NCI-H1105 (cell line): ENCODE data around the gene ZHX3.

ENCODE experiments used
- DNase-seq: peaks from one replicate; lab custom pipeline; 2025; lab: John Stamatoyannopoulos, UW

The ZHX3 gene, protein sequence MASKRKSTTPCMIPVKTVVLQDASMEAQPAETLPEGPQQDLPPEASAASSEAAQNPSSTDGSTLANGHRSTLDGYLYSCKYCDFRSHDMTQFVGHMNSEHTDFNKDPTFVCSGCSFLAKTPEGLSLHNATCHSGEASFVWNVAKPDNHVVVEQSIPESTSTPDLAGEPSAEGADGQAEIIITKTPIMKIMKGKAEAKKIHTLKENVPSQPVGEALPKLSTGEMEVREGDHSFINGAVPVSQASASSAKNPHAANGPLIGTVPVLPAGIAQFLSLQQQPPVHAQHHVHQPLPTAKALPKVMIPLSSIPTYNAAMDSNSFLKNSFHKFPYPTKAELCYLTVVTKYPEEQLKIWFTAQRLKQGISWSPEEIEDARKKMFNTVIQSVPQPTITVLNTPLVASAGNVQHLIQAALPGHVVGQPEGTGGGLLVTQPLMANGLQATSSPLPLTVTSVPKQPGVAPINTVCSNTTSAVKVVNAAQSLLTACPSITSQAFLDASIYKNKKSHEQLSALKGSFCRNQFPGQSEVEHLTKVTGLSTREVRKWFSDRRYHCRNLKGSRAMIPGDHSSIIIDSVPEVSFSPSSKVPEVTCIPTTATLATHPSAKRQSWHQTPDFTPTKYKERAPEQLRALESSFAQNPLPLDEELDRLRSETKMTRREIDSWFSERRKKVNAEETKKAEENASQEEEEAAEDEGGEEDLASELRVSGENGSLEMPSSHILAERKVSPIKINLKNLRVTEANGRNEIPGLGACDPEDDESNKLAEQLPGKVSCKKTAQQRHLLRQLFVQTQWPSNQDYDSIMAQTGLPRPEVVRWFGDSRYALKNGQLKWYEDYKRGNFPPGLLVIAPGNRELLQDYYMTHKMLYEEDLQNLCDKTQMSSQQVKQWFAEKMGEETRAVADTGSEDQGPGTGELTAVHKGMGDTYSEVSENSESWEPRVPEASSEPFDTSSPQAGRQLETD

DNA sequence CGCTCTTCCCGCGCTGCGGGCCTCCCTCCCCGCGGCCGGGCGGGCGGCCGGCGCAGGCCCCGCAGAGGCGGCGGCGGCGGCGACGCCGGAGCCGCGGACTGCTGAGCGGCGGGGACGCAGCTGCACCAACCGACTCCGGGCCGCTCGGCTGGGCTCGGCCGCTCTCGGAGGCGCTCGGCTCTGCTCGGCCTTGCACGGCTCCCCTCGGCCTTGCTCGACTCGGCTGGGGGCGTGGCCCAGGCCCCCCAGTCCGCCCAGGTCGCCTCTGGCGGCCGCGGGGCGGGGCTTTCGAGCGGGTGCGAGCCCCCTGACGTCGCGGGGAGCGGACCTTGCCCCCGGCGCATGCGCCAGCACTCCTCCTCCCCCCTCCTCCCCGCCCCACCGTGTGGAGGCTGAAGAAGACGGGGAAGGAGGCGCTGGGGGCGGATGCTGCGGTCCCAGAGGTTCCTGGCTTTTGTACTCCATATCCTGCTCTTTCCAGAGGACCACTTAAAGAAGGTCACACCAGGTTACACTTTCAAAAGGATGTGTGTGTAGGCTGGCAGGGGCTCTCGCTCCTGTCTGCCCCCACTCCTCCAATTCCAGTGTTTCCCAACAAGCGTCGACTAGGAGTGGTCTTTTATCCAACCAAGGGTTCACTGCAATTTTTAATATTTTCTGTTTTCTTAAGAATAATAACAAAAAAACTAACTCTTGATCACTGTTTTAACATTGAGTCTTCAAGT is at the start of gene ZHX3:
TSS of gene ZHX3 (minus strand) at position 186 of the 725 bp plus-strand sequence. CDS start 112,815 bp downstream, outside the sequence.
- DNase-seq = peak; percentile 98

DNA sequence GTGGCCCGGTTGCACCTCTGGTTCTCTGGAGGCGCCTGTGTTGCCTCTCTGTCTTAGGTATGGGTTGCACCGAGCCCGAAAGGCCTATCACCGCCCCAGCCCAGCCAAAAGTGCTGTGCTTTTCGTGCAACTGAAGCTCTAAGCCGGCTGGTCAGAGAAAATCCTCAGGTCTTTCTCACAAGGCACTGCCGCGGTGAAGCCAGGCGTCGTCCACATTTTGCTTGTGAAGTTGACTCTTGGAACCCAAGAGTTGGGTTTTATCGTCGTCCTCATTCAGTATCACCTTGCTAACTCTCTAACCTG is 49.8 kb upstream of the ZHX3 start:
- DNase-seq = no peak

DNA sequence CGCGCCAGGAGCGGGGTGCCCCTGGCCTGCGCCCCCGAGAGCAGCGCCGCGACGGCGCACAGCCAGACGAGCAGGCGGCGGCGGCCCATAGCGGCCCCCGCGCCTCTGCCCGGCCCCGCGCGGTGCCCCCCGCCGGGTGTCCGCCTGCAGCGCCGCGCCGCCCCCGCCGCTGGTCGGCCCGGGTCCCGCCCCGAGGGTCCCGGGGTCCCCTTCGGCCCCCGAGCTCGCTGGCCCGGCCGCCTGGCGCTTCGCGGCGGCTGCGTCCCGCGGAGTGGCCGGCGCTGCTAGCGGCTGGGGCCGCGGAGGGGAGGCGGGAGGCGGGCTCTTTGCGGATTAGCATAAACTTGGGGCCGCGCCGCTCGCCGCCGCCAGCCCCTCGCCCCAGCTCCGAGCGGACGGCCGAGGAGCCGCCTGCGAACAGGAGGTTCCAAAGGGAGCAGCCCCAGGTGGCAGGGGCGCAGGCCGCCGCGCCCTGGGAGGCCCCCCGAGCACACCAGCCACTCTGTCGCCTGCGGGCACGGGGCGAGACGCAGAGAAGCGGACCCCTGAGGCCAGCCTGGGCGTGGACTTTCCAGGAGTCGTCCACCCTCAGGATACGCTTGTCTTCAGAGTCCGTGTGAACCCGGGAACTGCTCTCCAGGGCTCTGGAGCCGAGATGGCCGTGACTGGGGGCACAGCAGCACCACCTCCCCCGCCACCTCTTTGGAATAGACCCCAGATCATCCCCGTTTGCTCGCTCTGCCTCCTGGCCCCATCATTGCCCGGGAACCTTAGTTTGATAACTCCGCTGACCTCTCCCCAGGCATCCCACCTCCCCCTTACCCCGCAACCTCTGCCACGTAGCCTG is 49.2 kb upstream of the ZHX3 start, which contains the start of gene EMILIN3:
TSS of gene EMILIN3 (minus strand) at position 273 of the 847 bp plus-strand sequence. CDS start at position 89, 184 bp downstream.
- DNase-seq = no peak

DNA sequence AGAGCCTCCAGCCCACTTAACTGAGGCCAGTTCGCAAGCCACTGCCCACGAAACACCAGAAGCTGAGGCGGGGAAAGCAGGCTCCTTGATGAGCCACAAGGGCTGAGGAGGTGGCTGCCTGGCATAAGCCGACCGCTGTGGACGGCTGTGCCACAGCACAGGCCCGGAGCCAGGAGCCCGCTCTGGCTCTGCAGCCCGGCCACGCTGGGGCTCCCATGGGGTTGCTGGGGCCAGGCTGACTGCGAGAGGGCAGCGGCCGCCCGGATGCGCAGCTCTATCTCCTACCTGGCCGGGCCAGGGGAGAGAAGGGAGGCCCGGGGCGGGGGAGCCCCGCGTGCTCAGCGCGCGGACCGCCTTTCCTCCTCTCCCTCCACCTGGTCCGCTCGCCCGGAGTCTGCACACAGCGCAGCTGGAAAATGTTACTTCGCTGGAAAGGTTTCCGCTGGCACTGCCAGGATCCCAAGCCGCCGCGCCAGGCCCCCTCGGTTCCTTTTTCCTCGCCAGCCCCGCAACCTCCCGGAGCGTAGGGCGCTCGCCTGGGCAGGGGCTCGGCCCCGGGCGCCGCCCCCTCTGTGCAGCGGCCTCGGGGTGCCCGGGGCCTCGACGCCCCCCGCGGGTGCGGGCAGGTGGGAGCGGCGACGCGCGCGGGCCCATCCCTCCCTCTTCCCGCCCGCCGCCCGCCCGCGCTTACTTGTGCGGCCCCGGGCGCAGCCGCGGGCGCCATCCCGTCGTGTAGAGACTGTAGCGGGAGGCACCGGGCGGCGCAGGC is 48.4 kb upstream of the ZHX3 start:
- DNase-seq = peak; percentile 65

DNA sequence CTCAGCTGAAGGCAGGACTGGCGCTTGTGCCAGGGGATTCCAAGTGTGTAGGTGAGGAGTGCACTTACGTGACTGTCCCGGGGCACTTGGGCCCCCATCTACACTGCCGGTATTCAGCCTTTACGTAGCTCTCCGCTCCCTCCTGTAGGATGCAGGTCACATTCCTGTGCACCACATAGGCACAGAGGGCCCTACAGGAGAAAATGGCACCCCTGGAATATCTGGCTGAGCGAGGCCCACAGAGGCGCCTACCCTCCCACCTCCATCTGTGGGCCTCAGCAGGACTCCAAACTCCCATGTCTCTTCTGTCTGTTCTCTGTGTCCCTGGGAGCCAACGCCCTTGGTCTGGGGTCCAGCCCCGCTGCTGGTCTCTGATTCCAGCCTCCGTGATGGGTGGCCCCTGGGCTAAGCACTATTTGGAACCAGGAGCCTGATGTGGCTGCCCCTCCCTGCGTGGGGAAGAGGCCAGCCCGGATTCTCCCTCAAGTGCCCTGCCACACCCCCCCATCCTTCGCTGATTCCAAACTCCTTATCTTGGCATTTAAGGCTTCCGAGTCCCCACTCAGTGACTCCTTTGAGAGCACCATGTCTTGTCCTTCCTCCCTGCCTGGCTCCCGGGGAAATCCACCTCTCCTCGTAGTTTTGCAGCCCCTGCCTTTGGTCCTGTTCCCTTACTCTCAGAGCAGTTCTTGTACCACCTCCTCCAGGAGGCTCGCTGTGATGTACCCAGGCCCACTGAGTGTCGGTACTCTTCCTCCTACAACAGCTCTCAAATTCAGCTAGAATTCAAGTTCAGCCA is 47.6 kb upstream of the ZHX3 start:
- DNase-seq = no peak

DNA sequence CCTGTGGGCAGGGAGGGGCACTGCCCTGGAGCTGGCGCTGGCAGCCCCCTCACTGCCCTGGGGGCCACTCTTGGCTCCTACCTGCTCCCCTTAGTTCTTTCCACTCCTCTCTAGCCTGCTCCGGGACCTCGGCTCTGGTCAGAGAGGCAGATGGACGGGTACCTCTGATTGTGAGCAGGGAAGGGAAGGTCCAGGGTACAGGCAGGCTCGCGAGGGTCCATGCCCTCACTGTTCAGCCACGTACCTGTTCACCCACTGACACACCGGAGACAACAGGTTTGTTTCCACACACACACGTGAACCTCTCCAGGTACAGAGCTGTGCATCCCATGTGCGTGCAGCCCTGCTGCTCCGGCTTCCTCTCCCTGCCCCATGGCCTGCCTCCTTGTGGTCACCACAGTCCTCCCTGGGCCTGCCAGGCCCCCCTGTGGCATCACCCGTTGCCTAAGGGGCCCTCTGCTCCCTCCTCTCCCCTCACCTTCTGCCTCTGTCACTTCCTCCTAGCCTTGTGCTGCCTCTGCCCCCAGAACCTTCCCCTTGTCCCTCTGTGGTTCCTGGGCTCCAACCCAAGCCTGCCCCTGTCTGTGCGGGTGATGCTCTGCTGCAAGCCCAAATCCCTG is 46.8 kb upstream of the ZHX3 start:
- no peak for DNase-seq

DNA sequence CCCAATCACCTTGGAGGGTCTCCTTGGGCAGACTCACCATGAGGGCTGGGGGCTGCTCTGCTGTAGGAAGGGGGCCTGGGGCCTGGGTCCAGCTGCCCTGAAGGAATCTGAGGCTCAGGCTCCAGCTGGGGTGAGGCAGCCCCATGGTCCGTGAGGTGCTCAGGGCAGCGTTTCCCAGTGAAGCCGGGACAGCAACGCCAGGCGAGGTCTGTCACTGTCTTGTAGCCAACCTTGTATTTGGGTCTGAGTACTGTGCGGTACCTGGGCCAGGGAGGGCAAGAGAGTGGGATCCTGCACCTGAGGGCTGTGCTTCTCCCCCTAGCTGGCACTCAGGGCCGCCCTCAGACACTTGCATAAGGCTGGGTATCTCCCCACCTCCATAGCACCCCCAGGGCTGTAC is 46.1 kb upstream of the ZHX3 start:
- no peak for DNase-seq

DNA sequence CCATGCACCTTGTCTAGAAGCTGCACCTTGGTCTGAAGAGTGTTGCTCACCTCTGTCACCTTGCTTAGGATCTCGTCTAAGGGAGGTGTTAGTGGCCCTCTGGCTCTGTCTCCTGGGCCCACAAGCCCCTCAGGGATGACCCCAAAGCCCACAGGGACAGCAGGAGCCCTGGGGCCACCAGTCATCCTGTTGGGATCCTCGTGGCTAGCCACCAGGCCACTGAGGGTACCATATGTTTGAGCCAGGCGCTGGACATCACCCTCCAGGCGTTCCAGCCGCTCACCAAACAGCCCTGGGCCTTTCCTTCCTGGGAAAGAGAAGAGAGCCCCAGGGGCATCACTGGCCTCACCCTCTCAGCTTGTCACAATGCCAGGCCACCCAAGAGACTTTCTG is 45.2 kb upstream of the ZHX3 start:
- no peak for DNase-seq

DNA sequence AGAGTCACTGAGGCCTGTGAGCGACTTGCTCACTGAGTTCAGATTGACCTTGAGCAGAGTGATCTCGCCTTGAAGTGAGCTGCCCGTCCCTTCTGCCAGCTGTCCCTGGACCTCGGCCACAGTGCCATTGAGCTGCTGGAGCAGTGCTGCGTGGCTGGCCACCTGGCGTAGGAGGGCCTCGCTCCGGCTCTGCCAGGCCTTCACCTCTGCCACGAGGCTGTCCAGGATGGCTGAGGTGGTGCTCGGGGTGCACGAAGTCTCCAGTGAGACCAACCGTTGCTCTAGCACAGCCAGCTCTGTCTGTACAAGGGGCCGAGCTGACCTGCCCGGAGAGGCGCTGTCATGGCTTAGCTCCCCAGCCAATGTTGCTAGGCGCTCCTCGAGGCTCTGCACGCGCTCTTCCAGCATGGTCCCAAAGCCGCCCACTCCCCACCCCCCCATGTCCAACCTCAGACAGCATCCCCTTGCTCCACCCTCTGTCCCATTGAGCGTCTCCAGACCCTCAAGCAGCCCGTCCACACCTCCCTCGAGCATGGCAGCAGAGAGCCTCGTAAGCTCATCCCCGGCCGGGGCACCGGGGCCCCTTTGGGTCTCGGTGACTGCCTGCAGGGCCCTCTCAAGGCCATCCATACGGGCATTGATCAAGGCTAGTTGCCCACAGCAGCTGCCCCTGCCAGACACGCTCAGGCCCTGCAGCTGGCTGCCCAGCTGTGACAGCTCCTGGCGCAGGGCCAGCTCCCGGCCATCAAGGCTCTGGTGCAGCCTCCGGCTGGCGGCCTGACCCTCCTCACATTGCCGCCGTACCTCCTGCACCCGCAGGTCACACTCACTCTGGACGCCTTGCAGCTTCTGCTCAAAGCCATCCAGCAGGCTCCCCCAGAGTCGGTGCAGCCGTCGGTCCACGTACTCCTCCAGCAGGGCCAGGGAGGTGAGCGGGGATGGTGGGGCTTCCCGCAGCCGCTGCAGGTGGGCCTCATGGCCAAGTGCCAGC is 44.5 kb upstream of the ZHX3 start:
- DNase-seq = peak; percentile 7

DNA sequence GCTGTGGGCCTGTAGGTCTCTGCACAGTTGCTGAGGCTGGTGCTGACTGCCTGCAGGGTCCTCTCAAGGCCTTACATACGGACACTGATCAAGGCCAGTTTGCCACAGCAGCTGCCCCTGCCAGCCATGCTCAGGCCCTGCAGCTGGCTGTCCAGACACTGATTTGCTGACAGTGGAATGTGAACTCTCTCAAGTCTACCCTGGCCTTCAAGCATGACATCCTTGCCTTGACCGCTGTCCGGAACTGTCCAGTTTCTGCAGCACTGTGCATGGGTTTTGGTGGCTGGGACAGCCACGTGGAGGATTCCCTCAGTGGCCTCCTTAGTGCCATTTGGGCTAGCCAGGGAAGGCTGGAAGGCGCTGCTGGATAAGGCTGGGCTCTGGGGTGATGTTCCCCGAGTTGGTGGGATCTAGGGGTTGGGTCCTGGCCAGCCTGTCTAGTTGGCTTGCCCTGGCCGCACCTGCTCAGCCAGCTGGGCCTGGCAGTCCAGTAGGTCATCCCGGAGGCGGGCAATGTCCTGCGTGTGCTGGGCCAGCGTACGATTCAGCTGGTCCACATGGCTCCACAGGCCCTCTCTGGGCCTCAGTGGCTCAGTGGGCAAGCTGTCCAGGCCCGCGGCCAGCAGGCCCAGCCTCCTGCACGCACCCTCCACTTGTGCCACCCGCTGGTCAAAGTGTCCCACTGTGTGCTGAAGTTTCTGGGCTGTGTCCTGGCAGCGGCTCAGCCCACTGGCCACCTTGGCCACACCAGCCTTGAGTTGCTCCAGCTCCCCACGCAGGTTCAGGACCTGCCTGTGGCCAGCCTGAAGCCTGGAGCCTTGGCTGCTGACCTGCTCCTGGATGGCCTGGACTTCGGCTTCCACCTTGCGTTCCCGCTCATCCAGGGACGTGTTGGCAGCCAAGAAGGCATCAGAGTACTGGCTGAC is 43.6 kb upstream of the ZHX3 start:
- DNase-seq = no peak

DNA sequence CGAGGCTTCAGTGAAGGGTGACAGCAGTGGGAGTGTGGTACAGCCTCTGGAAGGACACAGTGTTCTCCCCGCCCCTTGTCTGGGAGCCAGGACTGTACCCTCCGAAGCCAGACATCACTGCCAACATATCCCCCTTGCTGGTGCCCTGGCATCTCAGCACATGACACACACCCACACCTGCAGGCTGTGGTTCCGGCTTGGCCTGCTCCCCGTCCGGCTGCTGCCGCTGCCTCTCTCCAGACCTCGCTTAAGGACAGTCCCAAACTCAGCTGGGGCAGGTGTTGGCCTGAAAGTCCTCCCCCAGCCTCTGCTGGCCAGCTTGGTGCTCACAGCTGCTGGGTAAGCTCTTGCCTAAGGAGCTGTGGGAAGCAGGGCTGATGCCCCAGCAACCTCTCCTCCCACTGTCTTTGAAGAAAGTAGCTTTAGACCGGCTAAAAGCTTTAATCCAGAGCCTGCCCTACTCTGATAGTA is 42.0 kb upstream of the ZHX3 start:
- DNase-seq = no peak

DNA sequence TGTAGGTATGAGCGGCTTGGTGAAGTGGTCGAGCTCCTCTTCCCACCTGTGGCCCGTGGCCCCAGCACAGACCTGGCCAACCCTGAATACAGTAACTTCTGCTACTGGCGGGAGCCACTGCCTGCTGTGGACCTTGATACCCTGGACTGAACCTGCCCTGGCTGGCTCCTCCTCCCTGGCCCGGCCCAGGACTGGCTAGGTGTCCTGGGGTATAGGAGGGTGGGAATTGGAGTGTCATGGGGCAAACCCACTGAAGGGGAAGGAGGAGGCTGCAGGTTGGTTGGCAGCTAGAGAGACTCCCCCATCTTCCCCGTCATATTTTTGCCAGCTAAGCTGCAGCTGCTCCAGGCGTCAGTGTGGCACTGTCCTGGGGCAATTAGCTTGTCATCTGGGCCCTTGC is 41.2 kb upstream of the ZHX3 start:
- no peak for DNase-seq

DNA sequence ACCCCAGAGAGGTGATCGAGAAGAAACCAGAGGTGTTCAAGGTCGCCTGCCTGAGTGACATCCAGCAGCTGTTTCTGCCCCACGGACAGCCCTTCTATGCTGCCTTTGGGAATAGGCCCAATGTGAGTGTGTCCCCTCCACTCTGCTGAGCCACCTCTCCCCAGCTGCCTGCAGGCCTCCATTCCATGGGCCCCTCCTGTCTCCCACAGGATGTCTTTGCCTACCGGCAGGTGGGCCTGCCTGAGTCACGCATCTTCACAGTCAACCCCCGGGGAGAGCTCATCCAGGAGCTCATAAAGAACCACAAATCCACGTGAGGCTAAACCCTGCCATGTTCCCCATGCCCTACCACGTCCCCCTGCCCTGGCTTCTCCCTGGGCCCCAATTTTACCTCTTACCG is 40.7 kb upstream of the ZHX3 start:
- no peak for DNase-seq

DNA sequence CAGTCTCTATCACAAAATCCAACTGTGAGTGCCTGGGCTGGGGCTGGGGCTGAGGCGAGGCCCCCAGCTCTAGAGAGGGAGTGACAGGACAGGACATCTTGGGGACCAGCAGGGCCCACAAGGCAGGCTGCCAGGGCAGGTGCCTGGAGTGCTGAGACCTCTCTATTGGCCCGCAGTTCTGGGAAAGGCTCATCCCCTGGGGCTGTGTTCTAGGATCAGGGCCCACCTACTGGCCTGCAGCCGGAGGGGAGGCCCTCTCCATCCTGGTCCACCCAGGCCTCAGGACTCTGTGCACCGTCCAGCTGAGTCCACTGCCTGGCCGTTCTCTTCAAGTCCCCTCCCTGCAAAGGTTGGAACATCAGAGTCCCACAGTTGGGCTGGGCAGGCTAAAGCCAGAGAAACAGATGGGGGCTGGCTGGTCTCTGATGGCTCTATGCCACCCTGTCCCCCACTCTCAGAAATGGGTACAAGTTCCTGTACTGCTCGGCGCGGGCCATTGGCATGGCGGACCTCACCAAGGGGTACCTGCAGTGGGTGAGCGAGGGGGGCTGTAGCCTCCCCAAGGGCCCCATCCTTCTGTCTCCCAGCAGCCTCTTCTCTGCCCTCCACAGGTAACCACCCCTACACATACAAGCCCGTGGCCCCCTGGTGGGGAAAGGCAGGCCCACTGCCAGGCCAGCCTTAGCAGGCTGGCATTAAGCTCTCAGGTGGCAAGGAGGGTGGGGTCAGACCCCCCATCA is 40.1 kb upstream of the ZHX3 start:
- no peak for DNase-seq

DNA sequence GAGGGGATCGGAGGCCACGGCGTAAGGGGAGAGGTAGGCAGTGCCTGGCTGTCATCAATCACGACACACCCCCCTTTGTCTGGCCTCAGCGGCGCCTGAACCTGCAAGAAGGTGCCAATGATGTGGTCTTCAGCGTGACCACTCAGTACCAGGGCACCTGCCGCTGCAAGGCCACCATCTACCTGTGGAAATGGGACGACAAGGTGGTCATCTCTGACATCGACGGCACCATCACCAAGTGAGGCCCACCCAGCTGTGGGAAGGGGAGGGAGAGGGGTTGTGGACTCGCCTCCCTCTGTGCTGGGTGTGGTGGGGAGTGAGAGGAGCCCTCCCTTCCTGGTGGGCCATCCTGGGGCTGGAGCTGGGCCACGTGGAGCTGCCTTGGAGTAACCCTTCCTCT is 39.4 kb upstream of the ZHX3 start:
- no peak for DNase-seq

DNA sequence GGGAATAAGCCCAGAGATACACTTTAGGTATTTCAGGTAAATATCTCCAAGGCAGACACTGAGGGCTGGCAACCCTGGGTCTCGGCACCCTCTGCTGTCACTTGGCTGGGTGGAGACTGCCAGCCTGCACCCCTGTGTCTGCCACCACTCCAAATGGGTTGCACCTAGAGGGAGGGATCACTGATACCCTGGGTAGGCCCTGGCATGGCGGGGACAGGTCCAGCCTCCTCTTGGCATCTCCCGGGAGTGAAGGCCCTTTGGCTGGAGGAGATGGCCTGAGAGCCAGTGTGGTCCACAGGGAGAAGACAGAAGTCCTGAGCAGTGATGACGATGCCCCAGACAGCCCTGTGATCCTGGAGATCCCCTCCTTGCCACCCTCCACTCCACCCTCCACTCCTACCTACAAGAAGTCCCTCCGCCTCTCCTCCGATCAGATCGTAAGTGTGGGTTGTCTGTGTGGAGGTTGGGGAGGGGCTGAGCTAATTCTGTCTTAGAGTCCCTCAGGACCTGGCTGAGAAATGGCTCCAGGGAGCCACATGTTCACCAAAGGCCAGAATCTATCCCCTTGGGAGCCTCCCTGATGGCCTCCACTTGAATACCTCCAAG is 38.2 kb upstream of the ZHX3 start:
- no peak for DNase-seq
